HEK293 (cell line): ENCODE data around the gene CHMP4A.
"Not testable (repeated sequence)": the region's sequence is repeated elsewhere in the genome, so short reads cannot be mapped to it uniquely, and the experiment has no call there.

Experiments
- CTCF ChIA-PET: fragments of 350-600 bp; formaldehyde crosslinking; extraction: SDS; loops from one replicate; lab custom pipeline; 2021; ENCODE audit warnings: antibody characterized with exemption; lab: Yijun Ruan, JAX
- POLR2A ChIA-PET: fragments of 300-600 bp; formaldehyde crosslinking; extraction: SDS; loops from one replicate; lab custom pipeline; 2020; ENCODE audit warnings: antibody characterized with exemption, inconsistent platforms; lab: Yijun Ruan, JAX
- H3K27ac ChIP-seq: fragments of 200-500 bp; sonication (Bioruptor generic); 2 replicates; pipeline ENCODE4 v1.5.1; 2014; ENCODE audit warnings: low read depth, low read length, control low read depth, inconsistent platforms; ENCODE audit errors: extremely low read depth
- H3K36me3 ChIP-seq, 2 experiments: fragments of 200-500 bp in 1 of 2; sonication (Bioruptor generic) in 1 of 2; 1 replicate in 1 of 2; 2 replicates in 1 of 2; pipeline ENCODE4 v1.5.1; 2014 to 2017; ENCODE audit warnings: inconsistent platforms in 2 of 2, low read length in 2 of 2; ENCODE audit not compliant: control insufficient read depth in 2 of 2, insufficient read depth in 1 of 2
- H3K4me1 ChIP-seq: fragments of 200-500 bp; sonication (Bioruptor generic); 2 replicates; pipeline ENCODE4 v1.5.1; 2014; ENCODE audit warnings: mild to moderate bottlenecking, low read length, inconsistent platforms; ENCODE audit not compliant: control insufficient read depth, insufficient read depth
- H3K4me3 ChIP-seq: 2 replicates; pipeline ENCODE4 v1.5.1; 2011; ENCODE audit warnings: low read depth, mild to moderate bottlenecking, control low read depth, low read length, moderate library complexity
- H3K9me3 ChIP-seq: fragments of 200-500 bp; sonication (Bioruptor generic); 2 replicates; pipeline ENCODE4 v1.5.1; 2014; ENCODE audit warnings: low read depth, low read length, inconsistent platforms; ENCODE audit not compliant: control insufficient read depth, insufficient read depth
- GLIS1 ChIP-seq: fragments of 450-650 bp; formaldehyde crosslinking; IDR thresholded peaks from 2 replicates; pipeline ENCODE4 v1.5.1; 2016; ENCODE audit warnings: missing biosample characterization, missing genetic modification characterization
- KLF1 ChIP-seq: fragments of 450-650 bp; formaldehyde crosslinking; IDR thresholded peaks from 2 replicates; pipeline ENCODE4 v1.5.1; 2016; ENCODE audit warnings: missing biosample characterization, missing genetic modification characterization
- KLF7 ChIP-seq: fragments of 450-650 bp; formaldehyde crosslinking; IDR thresholded peaks from 2 replicates; pipeline ENCODE4 v1.5.1; 2016; ENCODE audit warnings: missing biosample characterization, missing genetic modification characterization, borderline replicate concordance
- ZBTB17 ChIP-seq: fragments of 450-650 bp; formaldehyde crosslinking; IDR thresholded peaks from 2 replicates; pipeline ENCODE4 v1.5.1; 2016; ENCODE audit warnings: missing biosample characterization, missing genetic modification characterization
- ZFHX2 ChIP-seq: fragments of 450-650 bp; formaldehyde crosslinking; conservative IDR thresholded peaks from 2 replicates; pipeline ENCODE4 v1.5.1; 2016; ENCODE audit warnings: missing biosample characterization, missing genetic modification characterization
- ZFP37 ChIP-seq: fragments of 450-650 bp; formaldehyde crosslinking; IDR thresholded peaks from 2 replicates; pipeline ENCODE4 v1.5.1; 2016; ENCODE audit warnings: missing biosample characterization, missing genetic modification characterization
- ZNF202 ChIP-seq: fragments of 450-650 bp; formaldehyde crosslinking; IDR thresholded peaks from 2 replicates; pipeline ENCODE4 v1.5.1; 2016; ENCODE audit warnings: missing biosample characterization, missing genetic modification characterization, borderline replicate concordance
- ZNF621 ChIP-seq: fragments of 450-650 bp; formaldehyde crosslinking; IDR thresholded peaks from 2 replicates; pipeline ENCODE4 v1.5.1; 2017; ENCODE audit warnings: missing biosample characterization, missing genetic modification characterization
- ZNF645 ChIP-seq: fragments of 450-650 bp; formaldehyde crosslinking; IDR thresholded peaks from 2 replicates; pipeline ENCODE4; 2016; ENCODE audit warnings: missing biosample characterization, missing genetic modification characterization
- TF ChIP-seq, protein P1 (sequence below): IDR thresholded peaks from 2 replicates; pipeline ENCODE4 v1.6.1; 2011; ENCODE audit warnings: mild to moderate bottlenecking, low read depth, low read length, borderline replicate concordance
- TF ChIP-seq, protein P2 (sequence below): fragments of 450-650 bp; formaldehyde crosslinking; IDR thresholded peaks from 2 replicates; pipeline ENCODE4 v1.5.1; 2016; ENCODE audit warnings: missing biosample characterization, missing genetic modification characterization, low read depth

The CHMP4A gene

DNA sequence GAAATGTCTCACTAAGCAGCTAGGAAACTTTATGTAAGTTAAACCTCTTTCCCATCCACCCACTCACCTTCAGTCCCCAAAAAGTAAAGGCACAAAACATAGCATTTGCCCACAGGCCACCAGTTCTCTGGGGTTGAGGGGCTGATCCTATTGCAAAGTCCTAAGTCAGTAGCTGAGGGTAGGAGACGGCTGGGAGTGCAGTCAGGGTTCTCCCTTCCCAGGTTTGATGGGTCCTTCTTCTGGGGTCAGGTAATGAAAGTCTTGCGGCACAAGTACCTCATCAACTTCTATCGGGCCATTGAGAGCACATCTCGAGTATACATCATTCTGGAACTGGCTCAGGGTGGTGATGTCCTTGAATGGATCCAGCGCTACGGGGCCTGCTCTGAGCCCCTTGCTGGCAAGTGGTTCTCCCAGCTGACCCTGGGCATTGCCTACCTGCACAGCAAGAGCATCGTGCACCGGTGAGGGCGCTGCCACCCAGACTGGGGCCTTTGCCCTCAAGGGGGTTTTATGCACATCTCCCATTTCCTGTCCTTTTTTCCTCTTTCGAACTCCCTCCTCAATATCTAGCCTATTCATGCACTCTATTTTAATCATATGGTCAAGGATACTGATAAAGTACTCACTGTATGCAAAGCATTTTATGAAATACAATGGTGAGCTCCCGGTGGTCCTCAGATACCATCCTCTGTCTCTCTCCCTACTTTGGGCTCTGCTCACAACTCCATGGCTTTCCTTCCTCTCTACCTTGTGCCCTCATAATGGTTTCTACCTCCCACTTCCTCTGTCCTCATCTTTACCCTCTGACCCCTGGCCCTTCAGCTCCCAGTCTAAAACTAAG lies 6.8 kb downstream of the CHMP4A start (continued):
- no peak for TF ChIP-seq ZNF645 (tag by site-specific recombination)
- TF ChIP-seq, protein P1, sequence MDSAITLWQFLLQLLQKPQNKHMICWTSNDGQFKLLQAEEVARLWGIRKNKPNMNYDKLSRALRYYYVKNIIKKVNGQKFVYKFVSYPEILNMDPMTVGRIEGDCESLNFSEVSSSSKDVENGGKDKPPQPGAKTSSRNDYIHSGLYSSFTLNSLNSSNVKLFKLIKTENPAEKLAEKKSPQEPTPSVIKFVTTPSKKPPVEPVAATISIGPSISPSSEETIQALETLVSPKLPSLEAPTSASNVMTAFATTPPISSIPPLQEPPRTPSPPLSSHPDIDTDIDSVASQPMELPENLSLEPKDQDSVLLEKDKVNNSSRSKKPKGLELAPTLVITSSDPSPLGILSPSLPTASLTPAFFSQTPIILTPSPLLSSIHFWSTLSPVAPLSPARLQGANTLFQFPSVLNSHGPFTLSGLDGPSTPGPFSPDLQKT = no peak
- TF ChIP-seq ZFHX2 (tag by site-specific recombination) = no peak
- no peak for TF ChIP-seq ZNF202 (tag by site-specific recombination)
- no peak for TF ChIP-seq GLIS1
- TF ChIP-seq ZBTB17 = no peak
- no peak for TF ChIP-seq ZNF621
- TF ChIP-seq KLF7 (tag by site-specific recombination) = no peak
- TF ChIP-seq ZFP37 (tag by site-specific recombination) = no peak

DNA sequence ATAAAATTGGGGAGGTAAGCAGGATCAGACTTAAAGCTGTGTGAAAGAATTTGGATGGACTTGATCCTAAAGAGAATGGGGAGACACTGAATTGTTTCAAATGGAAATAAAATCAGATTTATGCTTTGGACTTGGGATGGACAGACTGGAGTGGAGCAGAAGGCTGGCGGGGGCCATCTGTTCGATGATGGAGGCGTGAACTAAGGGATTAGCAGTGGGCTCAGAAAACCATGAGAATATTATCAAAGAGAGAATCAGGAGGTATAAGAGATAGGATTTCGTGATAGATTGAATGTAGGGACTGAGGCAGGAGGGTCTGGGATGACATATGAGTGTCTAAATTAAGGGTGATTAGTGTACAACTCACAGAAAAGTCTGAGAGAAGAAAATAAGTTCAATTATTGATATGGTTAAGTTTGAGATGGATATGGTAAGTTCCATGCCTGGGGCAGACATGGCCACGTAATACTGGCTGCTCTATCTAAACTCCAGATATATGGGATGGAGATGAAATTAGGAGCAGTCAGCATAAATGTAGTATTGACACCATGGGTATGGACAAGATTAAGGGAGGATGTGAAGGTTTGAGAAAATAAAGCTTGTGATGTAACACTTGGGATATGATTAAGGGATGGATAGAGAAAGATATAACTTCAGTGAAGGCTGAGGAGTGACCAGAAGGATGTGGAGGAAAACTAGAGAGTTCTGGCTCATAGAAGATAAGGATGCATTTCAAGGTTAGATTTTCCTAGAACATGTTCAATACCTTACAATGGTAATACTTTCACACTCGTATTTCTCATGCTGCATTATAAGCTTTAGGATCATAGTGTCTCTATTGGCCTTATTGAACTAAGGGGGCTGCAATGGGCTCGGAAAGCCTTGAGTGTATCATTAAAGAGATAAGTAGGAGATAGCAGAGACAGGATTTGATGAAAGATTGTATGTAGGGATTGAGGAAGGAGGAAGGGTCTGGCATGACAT lies 8.8 kb downstream of the CHMP4A start:
- CTCF ChIA-PET = interaction anchor here (0.6 to 0.7 kb wide), 2 partner anchors 9 to 148 kb away, joined by 3 to 4 read pairs; partner anchors contain the start of gene CHMP4A

GRCh38 chr14:24203249-24203886 lies 9.9 kb downstream of the CHMP4A start:
- H3K4me1 ChIP-seq, H3K27ac ChIP-seq, H3K9me3 ChIP-seq, CTCF ChIA-PET, H3K4me3 ChIP-seq: not testable (repeated sequence)
- POLR2A ChIA-PET = interaction anchor here (0.9 kb wide), 1 partner anchor 10 kb away, joined by 3 read pairs; the partner anchor contains the start of gene CHMP4A
- peaks cover 12 to 62% of the 10 kb centered on the region in 2 experiments for H3K36me3 ChIP-seq

More for the DNA sequence above, 8.8 kb downstream of the CHMP4A start:
- no peak overlapping the region for H3K4me3 ChIP-seq
- TF ChIP-seq, protein P2, sequence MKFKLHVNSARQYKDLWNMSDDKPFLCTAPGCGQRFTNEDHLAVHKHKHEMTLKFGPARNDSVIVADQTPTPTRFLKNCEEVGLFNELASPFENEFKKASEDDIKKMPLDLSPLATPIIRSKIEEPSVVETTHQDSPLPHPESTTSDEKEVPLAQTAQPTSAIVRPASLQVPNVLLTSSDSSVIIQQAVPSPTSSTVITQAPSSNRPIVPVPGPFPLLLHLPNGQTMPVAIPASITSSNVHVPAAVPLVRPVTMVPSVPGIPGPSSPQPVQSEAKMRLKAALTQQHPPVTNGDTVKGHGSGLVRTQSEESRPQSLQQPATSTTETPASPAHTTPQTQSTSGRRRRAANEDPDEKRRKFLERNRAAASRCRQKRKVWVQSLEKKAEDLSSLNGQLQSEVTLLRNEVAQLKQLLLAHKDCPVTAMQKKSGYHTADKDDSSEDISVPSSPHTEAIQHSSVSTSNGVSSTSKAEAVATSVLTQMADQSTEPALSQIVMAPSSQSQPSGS = no peak
- no peak for TF ChIP-seq KLF1 (tag by site-specific recombination)
- POLR2A ChIA-PET = interaction anchor here (1.2 to 1.4 kb wide), 2 partner anchors 9 kb away, joined by 4 to 10 read pairs; partner anchors contain the start of genes CHMP4A and TM9SF1
- no peaks in the 10 kb centered on the region for H3K4me1 ChIP-seq
- H3K27ac ChIP-seq = no peak overlapping the region
- peaks cover 18 to 63% of the 10 kb centered on the region in 2 experiments for H3K36me3 ChIP-seq
- H3K9me3 ChIP-seq = no peaks in the 10 kb centered on the region

DNA sequence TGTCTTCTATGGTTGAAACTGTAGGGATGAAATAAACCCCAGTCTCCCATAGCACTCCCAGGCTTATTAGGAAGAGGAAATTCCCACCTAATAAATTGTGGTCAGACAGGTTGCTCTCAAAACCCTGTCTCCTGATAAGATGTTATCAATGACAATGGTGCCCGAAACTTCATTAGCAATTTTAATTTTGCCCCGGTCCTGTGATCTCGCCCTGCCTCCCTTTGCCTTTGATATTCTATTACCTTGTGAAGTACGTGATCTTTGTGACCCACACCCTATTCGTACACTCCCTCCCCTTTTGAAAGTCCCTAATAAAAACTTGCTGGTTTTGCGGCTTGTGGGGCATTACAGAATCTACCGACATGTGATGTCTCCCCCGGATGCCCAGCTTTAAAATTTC lies 10.8 kb downstream of the CHMP4A start:
- POLR2A ChIA-PET = interaction anchor here (0.9 kb wide), 1 partner anchor 11 kb away, joined by 3 read pairs; the partner anchor contains the start of gene CHMP4A
- CTCF ChIA-PET, H3K4me3 ChIP-seq, H3K27ac ChIP-seq, H3K9me3 ChIP-seq, H3K4me1 ChIP-seq: not testable (repeated sequence)
- peaks cover 7 to 54% of the 10 kb centered on the region in 2 experiments; a peak in 2 of 3 replicates for H3K36me3 ChIP-seq
